RWPE2 (cell line): ENCODE results near the gene NRK.
"Not testable (repeated sequence)": the region's sequence is repeated elsewhere in the genome, so short reads cannot be mapped to it uniquely, and the experiment has no call there.

ENCODE experiments used
- ATAC-seq: fragments of 200-7000 bp; cut with Tn5 transposase; 3 replicates; pipeline ENCODE4 v1.9.1; 2021; ENCODE audit warnings: low read depth
- DNase-seq: peaks from one replicate; pipeline ENCODE4 v3.0.0-alpha.2; 2020; ENCODE audit warnings: low spot score
- H3K27ac ChIP-seq: fragments of 450-650 bp; 2 replicates; pipeline ENCODE4 v1.5.1; 2017; ENCODE audit warnings: mild to moderate bottlenecking; ENCODE audit not compliant: poor library complexity, severe bottlenecking
- H3K27me3 ChIP-seq: fragments of 250-450 bp; sonication (Bioruptor Pico); 2 replicates; pipeline ENCODE4 v1.5.1; 2021; ENCODE audit warnings: mild to moderate bottlenecking, moderate library complexity; ENCODE audit not compliant: insufficient read depth, poor library complexity, severe bottlenecking
- H3K36me3 ChIP-seq: fragments of 250-450 bp; sonication (Bioruptor Pico); 2 replicates; pipeline ENCODE4 v1.5.1; 2020; ENCODE audit warnings: low read depth, mild to moderate bottlenecking, moderate library complexity
- H3K4me1 ChIP-seq: fragments of 250-450 bp; sonication (Bioruptor Pico); 2 replicates; pipeline ENCODE4 v1.5.1; 2021; ENCODE audit warnings: mild to moderate bottlenecking, moderate library complexity; ENCODE audit not compliant: insufficient read depth, poor library complexity, severe bottlenecking
- H3K4me3 ChIP-seq: fragments of 250-450 bp; sonication (Bioruptor Pico); 2 replicates; pipeline ENCODE4 v1.5.1; 2021; ENCODE audit warnings: mild to moderate bottlenecking, moderate library complexity; ENCODE audit not compliant: severe bottlenecking
- H3K9me3 ChIP-seq: fragments of 250-450 bp; sonication (Bioruptor Pico); 2 replicates; pipeline ENCODE4 v1.5.1; 2021; ENCODE audit warnings: mild to moderate bottlenecking, moderate library complexity; ENCODE audit not compliant: severe bottlenecking
- TF ChIP-seq, protein P1 (sequence below): fragments of 450-650 bp; IDR thresholded peaks from one replicate; pipeline ENCODE4 v1.5.1; 2017; ENCODE audit warnings: mild to moderate bottlenecking, moderate library complexity; ENCODE audit not compliant: poor library complexity, severe bottlenecking

The NRK gene

DNA sequence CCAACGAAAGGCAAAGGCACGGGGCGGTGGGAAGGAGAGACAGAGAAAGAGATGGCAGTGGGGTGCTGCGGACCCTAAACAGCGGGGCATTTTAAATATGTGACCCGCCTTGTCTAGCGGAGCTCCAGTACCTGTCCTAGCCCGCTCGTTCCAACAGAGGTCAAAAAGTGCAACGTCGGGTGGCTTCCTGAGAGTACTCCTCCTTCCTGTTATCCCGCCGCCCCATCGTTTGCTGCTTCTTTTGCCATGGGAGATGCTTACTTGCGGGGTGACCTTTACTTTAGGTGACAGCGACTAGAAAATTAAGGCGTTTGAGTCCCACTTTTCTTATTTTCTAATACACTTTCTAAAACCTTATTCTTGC is 735 bp downstream of the NRK start:
- H3K27ac ChIP-seq, result no peak overlapping the region
- H3K9me3 ChIP-seq, result no peaks in the 10 kb centered on the region
- no peaks in the 10 kb centered on the region for H3K36me3 ChIP-seq
- no peak for ATAC-seq
- DNase-seq, result no peak
- H3K4me3 ChIP-seq, result peak overlapping the region; percentile 17
- H3K27me3 ChIP-seq, result peaks cover 5% of the 10 kb centered on the region
- H3K4me1 ChIP-seq, result no peaks in the 10 kb centered on the region
- TF ChIP-seq, protein P1, sequence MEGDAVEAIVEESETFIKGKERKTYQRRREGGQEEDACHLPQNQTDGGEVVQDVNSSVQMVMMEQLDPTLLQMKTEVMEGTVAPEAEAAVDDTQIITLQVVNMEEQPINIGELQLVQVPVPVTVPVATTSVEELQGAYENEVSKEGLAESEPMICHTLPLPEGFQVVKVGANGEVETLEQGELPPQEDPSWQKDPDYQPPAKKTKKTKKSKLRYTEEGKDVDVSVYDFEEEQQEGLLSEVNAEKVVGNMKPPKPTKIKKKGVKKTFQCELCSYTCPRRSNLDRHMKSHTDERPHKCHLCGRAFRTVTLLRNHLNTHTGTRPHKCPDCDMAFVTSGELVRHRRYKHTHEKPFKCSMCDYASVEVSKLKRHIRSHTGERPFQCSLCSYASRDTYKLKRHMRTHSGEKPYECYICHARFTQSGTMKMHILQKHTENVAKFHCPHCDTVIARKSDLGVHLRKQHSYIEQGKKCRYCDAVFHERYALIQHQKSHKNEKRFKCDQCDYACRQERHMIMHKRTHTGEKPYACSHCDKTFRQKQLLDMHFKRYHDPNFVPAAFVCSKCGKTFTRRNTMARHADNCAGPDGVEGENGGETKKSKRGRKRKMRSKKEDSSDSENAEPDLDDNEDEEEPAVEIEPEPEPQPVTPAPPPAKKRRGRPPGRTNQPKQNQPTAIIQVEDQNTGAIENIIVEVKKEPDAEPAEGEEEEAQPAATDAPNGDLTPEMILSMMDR, result no peak

DNA sequence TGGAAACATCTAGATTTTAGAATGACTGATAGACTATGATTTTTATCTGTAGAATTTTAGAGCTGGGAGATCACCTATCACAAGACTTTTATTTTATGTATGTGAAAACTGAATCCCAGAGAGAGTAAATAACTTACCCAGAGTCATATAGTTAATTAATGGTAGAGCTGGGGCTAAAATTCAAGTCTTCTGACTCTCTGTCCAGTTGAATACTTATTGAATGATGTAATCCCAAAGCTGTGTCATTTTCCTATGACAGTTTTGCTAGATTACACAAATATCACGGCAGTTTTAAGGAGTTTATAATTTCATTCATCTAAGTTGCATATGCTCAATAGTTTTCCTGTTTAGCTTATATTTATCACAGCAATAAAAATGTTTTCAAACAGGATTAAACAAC is 6.7 kb downstream of the NRK start:
- H3K27me3 ChIP-seq, result no peaks in the 10 kb centered on the region
- H3K27ac ChIP-seq, result no peak overlapping the region
- TF ChIP-seq, protein P1, result no peak
- DNase-seq (no peak), ATAC-seq (no peak)
- H3K4me3 ChIP-seq, result no peak overlapping the region
- H3K4me1 ChIP-seq, result no peaks in the 10 kb centered on the region
- H3K9me3 ChIP-seq, result no peaks in the 10 kb centered on the region
- H3K36me3 ChIP-seq, result no peaks in the 10 kb centered on the region

DNA sequence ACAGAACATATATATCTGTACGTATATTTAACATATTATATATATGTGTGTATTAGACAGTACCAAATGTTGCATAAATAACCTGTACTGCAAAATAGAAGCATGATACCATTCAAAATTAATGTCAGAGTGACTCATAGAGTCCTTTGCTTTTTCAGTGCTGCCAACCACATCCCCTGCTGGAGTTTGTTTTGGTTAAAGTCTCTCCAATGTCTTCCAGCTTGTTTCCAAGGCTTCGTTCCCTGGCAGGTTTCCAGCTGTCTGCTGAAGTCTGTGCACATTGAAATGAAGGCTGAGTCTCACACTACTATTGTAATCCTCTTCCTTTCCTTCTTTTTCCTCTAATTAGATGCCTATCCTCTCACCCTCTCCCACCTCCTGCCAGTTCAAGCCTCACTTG is 14.9 kb downstream of the NRK start:
- TF ChIP-seq, protein P1, result no peak
- Histone ChIP-seq H3K27ac (no peak overlapping the region), H3K4me3 (no peak overlapping the region), H3K27me3 (no peaks in the 10 kb centered on the region), H3K4me1 (no peaks in the 10 kb centered on the region), H3K36me3 (no peaks in the 10 kb centered on the region), H3K9me3 (no peaks in the 10 kb centered on the region)
- DNase-seq, result no peak
- peak; percentile 78 for ATAC-seq

DNA sequence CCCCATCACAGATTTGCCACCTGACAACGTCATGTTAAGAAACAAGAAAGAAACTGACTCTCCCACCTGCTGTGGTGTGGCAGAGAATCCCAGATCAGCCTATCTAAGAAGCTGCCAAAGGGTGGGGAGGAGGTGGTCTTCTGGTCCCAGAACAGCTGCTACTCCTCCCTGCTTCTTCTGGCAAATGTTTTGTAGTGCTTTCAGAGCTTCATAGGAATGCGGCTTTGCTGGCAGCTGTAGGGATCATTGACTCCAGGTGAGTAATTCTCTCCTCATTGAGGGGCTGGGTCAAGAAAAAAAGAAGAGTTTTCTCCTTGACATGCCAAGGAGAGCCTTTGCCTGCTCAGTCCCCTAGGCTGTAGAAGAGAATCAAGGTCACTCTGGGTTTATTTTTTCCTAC is 23.3 kb downstream of the NRK start:
- Histone ChIP-seq H3K27me3 (no peaks in the 10 kb centered on the region), H3K27ac (no peak overlapping the region), H3K4me1 (no peaks in the 10 kb centered on the region), H3K9me3 (no peaks in the 10 kb centered on the region), H3K36me3 (no peaks in the 10 kb centered on the region), H3K4me3 (no peak overlapping the region)
- TF ChIP-seq, protein P1, result no peak
- DNase-seq (no peak), ATAC-seq (no peak)

DNA sequence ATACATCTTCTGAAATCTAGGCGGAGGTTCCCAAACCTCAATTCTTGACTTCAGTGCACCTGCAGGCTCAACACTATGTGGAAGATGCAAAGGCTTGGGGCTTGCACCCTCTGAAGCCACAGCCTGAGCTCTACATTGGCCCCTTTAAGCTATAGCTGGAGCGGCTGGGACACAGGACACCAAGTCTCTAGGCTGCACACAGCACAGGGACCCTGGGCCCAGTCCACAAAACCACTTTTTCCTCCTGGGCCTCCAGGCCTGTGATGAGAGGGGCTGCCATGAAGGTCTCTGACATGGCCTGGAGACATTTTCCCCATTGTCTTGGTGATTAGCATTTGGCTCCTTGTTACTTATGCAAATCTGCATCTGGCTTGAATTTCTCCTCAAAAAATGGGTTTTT is 27.8 kb downstream of the NRK start:
- not testable (repeated sequence) for H3K4me1 ChIP-seq, ATAC-seq, DNase-seq, H3K4me3 ChIP-seq, H3K9me3 ChIP-seq, H3K27ac ChIP-seq, H3K27me3 ChIP-seq, H3K36me3 ChIP-seq
